ENCODE results near the gene FNDC10.
"Not testable (repeated sequence)": the region's sequence is repeated elsewhere in the genome, so short reads cannot be mapped to it uniquely, and the experiment has no call there.

FNDC10 gene
- 0.54 to 2.5 (median 1.6) reads per million in 4 donors for total RNA-seq

GRCh38 chr1:1599935-1600860, at the start of gene FNDC10:
Gene FNDC10 (minus strand): TSS chr1:1600135. CDS start chr1:1600015, 120 bp downstream.
- DNase-seq = no peak

DNA sequence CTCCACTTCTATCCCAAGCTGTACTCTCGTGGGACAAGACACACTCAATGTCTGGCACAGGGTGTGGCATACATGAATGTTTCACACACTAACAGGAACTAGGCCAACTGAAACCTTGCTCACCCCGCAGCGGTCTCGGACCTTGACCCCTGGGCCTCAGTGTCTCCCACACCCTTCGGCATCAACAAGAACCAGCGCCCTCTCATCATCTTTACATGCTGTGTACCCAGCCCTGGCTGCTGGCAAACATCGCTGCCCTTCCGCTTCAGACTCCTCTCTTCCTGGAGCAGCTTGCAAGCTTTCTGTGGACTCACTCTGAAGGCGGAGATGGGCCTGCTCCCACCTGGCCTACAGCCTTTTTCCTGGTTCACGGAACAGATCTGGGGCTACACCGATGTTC, 48.3 kb upstream of the FNDC10 start:
- DNase-seq = not testable (repeated sequence)

DNA sequence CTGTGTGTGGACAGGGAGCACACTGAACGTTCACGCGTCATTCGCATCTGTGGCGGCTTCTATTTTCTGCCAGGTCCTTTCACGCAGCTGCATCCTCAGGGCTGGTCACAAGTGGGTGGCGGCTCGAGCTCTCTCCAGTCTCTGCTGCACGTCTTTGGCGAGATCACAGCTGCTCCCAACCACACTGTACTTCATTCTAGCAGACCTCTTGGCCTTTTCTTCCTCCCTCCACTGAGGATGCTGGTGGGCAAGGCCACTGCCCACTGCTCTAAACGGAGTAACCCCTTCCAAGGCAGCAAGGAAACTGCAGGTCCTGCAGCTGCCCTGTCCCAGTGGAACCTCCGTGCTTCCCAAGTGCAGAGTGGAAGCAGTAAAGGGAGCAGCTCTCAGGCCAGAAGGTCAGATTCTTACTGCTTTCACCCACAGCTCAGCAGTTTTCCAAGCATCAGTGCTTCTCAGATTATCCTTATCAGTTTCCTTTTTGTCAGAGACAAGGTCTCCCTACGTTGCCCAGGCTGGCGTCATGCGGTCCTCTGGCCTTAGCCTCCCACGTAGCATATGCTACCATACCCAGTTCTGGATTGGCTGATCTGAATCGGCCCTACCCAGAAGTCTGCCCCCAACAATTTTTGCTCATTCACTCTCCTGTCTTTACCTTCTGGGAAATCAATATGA, 47.8 kb upstream of the FNDC10 start:
- DNase-seq = not testable (repeated sequence)

GRCh38 chr1:1646326-1646725, 46.4 kb upstream of the FNDC10 start:
- not testable (repeated sequence) for DNase-seq

- not testable (repeated sequence) for DNase-seq
Observed at GRCh38 chr1:1640711-1641461, 41.0 kb upstream of the FNDC10 start.

- not testable (repeated sequence) for DNase-seq
Observed at GRCh38 chr1:1640081-1640480, 40.1 kb upstream of the FNDC10 start.

DNA sequence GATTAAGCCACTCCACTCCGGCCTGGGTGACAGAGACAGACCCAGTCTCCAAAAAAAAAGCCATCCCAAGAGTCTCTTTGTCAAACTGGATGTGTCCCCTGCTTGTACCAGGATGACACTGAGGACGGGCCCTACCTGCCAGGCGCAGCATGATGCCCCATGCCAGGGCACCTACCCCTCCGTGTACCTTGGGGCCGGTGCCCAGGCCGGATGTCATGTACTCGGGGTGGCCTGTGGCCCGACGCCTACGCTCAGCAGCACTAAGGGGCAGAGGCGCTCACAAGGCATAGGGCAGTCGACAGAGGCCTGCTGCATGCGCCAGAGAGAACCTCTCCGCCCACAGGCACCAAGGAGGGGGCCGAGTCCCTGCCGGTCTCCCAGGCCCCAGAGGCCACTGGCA, 39.4 kb upstream of the FNDC10 start:
- DNase-seq = not testable (repeated sequence)

DNA sequence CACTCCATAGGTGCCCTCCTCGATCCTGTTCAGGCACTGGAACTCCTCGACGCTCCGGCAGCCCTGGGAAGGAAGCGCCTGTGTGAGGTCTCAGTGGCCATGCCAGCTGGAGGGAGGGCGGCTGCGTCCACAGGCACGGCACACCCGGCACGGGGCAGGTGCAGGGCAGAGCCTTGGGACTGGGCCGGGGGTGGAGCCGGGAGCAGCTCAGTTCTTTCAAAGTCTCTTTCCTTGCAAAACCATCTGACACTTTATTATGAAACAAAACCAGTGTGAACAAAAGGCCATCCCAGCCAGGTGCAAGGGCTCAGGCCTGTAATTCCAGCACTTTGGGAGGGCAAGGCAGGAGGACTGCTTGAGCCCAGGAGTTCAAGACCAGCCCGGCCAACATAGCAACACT, 38.6 kb upstream of the FNDC10 start:
- not testable (repeated sequence) for DNase-seq

DNA sequence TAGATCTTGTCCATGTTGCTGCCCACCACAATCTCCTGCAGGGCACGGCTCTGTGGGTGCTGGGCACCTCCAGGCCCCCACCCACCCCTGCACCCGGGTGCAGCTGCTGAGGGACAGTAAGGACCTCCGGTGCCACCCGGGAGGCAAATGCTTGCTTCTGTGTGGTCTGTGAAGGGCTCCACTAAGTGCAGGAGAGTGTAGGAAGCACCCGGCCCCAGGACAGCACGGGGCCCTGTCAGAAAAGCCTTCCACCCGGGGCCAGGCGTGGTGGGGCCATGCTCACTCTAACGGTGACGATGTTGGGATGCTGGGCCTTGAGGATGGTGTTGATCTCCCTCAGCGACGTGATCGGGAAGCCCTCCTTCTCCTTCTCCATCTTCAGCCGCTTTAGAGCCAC, 37.5 kb upstream of the FNDC10 start:
- peak in 1 of 5 donors; percentile 2 for DNase-seq

- DNase-seq = not testable (repeated sequence)
Observed at GRCh38 chr1:1636621-1637478, 36.9 kb upstream of the FNDC10 start.

- not testable (repeated sequence) for DNase-seq
Observed at GRCh38 chr1:1634613-1635012, 34.7 kb upstream of the FNDC10 start.

DNA sequence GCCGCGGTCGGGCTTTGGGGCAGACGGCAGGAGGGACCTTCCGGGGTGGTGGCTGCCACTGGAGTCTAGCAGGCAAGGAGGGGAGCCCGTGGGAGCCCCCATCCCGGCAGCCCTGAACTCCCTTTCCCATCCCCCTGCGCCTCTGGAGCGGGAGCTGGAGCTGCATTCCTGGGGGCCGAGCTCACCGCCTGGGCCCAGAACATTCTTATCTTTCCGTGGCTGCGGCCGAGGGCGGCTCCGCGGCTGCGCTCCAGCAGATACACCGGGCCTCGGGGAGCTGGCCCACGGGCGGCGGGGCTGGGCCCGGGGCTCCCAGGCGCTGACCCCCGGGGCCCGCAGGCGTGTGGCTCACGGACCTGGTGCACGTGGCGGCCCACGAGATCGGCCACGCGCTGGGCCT, 33.5 kb upstream of the FNDC10 start:
- not testable (repeated sequence) for DNase-seq

DNA sequence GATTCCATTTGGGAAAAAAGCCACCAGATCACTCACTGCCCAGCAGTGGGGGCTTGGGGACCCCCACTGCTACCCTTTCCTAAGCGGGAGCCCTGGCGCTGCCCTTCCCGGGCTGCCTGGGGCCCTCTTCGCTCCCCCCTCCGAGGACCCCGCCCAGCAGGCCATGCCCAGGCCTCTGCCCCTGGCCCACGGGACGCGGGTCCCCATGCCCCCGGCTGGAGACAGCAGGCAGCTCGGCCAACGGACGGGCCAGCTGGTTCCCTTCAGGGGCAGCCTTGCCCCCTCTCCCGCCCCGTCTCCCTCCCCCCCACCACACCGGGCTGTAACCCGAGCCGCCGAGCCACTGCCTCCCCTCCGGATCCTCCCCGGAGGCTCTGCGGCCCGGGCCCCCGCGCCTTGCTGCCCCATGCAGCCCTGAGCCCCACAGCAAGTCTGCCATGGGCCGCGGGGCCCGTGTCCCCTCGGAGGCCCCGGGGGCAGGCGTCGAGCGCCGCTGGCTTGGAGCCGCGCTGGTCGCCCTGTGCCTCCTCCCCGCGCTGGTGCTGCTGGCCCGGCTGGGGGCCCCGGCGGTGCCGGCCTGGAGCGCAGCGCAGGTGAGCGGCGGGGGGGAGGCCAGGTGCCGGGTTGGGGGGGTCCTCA, 32.0 kb upstream of the FNDC10 start, which contains the start of gene MMP23B:
MMP23B (plus strand) TSS at position 392 of the 639 bp plus-strand sequence; CDS start at position 438, 46 bp downstream.
- no peak for DNase-seq

GRCh38 chr1:1630965-1631781, 31.2 kb upstream of the FNDC10 start:
- peak in 1 of 5 donors; percentile 33 for DNase-seq

GRCh38 chr1:1630191-1630964, 30.4 kb upstream of the FNDC10 start:
- peak; percentile 91 to 96 (median 92) for DNase-seq

DNA sequence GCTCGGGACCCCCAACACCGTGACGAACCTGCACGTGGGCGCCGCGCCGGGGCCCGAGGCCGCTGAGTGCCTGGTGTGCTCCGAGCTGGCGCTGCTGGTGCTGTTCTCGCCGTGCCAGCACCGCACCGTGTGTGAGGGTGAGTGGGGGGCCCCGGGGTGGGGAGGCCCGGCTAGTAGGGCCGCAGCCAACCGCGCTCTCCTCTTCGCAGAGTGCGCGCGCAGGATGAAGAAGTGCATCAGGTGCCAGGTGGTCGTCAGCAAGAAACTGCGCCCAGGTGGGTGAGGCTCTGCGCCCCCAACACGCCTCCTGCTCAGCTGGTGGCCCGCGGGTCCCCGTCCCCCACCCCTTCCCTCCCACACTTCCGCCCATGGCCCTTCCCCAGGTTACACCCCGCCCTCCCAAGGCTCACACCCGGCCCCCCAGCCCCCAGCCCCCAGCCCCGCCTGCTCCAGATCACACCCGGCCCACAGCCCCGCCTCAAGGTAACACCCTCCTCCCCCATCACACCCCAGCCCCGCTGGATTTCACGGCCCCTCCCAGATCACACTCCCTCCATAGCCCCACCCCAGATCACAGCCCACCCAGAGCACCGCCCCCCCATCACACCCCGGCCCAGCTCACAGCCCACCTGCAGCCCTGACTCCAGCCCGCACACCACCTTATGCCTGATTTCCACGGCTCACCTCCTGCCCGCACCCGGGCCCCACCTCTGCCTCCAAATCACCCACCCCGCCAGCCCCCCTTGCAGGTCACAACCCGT, 29.7 kb upstream of the FNDC10 start:
- DNase-seq = peak; percentile 38 to 78 (median 73)

GRCh38 chr1:1628754-1629429, 29.0 kb upstream of the FNDC10 start:
- DNase-seq = peak in 2 of 5 donors; percentile 16 to 43

Measured in T-helper 1 cell (primary cell).